Stomach (tissue), 4 donors: ENCODE results near the gene LAMP1.
"Not testable (repeated sequence)": the region's sequence is repeated elsewhere in the genome, so short reads cannot be mapped to it uniquely, and the experiment has no call there.

Experiments used
- POLR2AphosphoS5 ChIP-seq, 3 donors: sonication (generic); formaldehyde crosslinking; IDR thresholded peaks; one replicate each; pipeline ENCODE4 v1.6.1; 2016; ENCODE audit warnings: antibody characterized with exemption in 3 of 3
- TF ChIP-seq, protein P1 (sequence below), 7 experiments: fragments of 450-650 bp in 4 of 7; fragments of 200-600 bp in 3 of 7; sonication (generic) in 3 of 7; IDR thresholded peaks; one replicate each; pipeline ENCODE4 v1.5.1; 2016 to 2019; ENCODE audit warnings: antibody characterized with exemption in 7 of 7, control low read depth in 2 of 7, mild to moderate bottlenecking in 1 of 7

DNA sequence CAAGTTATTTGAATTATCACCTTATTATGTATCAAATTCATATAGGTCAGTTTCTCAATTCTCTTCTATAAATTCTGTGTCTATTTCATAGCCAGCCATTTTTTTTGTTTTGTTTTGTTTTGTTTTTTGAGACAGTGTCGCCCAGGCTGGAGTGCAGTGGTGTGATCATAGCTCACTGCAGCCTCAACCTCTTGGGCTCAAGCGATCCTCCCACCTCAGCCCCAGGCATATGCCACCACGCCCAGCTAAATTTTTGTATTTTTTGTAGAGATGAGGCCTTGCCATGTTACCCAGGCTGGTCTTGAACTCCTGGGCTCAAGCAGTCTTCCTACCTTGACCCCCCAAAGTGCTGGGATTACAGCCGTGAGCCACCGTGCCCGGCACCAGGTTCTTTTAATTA, 39.1 kb upstream of the LAMP1 start:
- not testable (repeated sequence) for TF ChIP-seq POLR2AphosphoS5 (IDR thresholded peaks at IDR 0.05)
- TF ChIP-seq, protein P1, sequence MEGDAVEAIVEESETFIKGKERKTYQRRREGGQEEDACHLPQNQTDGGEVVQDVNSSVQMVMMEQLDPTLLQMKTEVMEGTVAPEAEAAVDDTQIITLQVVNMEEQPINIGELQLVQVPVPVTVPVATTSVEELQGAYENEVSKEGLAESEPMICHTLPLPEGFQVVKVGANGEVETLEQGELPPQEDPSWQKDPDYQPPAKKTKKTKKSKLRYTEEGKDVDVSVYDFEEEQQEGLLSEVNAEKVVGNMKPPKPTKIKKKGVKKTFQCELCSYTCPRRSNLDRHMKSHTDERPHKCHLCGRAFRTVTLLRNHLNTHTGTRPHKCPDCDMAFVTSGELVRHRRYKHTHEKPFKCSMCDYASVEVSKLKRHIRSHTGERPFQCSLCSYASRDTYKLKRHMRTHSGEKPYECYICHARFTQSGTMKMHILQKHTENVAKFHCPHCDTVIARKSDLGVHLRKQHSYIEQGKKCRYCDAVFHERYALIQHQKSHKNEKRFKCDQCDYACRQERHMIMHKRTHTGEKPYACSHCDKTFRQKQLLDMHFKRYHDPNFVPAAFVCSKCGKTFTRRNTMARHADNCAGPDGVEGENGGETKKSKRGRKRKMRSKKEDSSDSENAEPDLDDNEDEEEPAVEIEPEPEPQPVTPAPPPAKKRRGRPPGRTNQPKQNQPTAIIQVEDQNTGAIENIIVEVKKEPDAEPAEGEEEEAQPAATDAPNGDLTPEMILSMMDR (IDR thresholded peaks at IDR 0.05): not testable (repeated sequence)
